Fibroblast of lung (primary cell): ENCODE measurements around the gene SPRYD3. TPM values are rescaled to one million over a fixed set of nuclear protein-coding genes. Genes with fewer than 3 reads are reported as not detected.
A peak's percentile ranks its signal among the peaks of the same experiment; 100 is the strongest.

Experiments
- DNase-seq, 2 donors: peaks; one replicate each; pipeline versions ENCODE4 v3.0.0 to v3.0.0-alpha.2; 2010; ENCODE audit warnings: low read depth in 2 of 2
- H2AFZ ChIP-seq: 2 replicates; pipeline ENCODE4 v1.5.1; 2012; ENCODE audit warnings: low read length, control low read depth, inconsistent platforms
- H3K27ac ChIP-seq: 2 replicates; pipeline ENCODE4 v1.5.1; 2011; ENCODE audit warnings: low read length, control low read depth; ENCODE audit not compliant: insufficient read depth
- H3K27me3 ChIP-seq: 2 replicates; pipeline ENCODE4 v1.5.1; 2011; ENCODE audit warnings: mild to moderate bottlenecking, low read length; ENCODE audit not compliant: control insufficient read depth, insufficient read depth
- H3K36me3 ChIP-seq: 2 replicates; pipeline ENCODE4 v1.5.1; 2011; ENCODE audit warnings: low read length; ENCODE audit not compliant: control insufficient read depth, insufficient read depth
- H3K4me1 ChIP-seq: 2 replicates; pipeline ENCODE4 v1.5.1; 2011; ENCODE audit warnings: low read length; ENCODE audit not compliant: control insufficient read depth, insufficient read depth; ENCODE audit errors: extremely low read depth
- H3K4me2 ChIP-seq: 2 replicates; pipeline ENCODE4 v1.5.1; 2011; ENCODE audit warnings: low read length, control low read depth; ENCODE audit not compliant: insufficient read depth; ENCODE audit errors: extremely low read depth
- H3K4me3 ChIP-seq, 4 experiments: fragments of 200-600 bp in 1 of 4; sonication (generic) in 1 of 4; replicated peaks in 1 of 4; 2 replicates each; pipeline ENCODE4 v1.5.1; 2011 to 2016; ENCODE audit warnings: low read length in 4 of 4, low read depth in 3 of 4, mild to moderate bottlenecking in 3 of 4, control low read depth in 2 of 4, inconsistent platforms in 1 of 4, mixed read lengths in 1 of 4; ENCODE audit not compliant: insufficient read depth in 1 of 4; ENCODE audit errors: control extremely low read depth in 1 of 4
- H3K79me2 ChIP-seq: 2 replicates; pipeline ENCODE4 v1.5.1; 2012; ENCODE audit warnings: mild to moderate bottlenecking, low read length, inconsistent platforms; ENCODE audit not compliant: control insufficient read depth, insufficient read depth
- H3K9ac ChIP-seq: 2 replicates; pipeline ENCODE4 v1.5.1; 2011; ENCODE audit warnings: mild to moderate bottlenecking, low read length, control low read depth; ENCODE audit not compliant: insufficient read depth
- H3K9me3 ChIP-seq: 2 replicates; pipeline ENCODE4 v1.5.1; 2012; ENCODE audit warnings: low read depth, low read length; ENCODE audit not compliant: control insufficient read depth, insufficient read depth
- H4K20me1 ChIP-seq: 2 replicates; pipeline ENCODE4 v1.5.1; 2011; ENCODE audit warnings: low read length; ENCODE audit not compliant: control insufficient read depth, insufficient read depth; ENCODE audit errors: extremely low read depth
- CTCF ChIP-seq, 2 donors: IDR thresholded peaks in 1 of 2; conservative IDR thresholded peaks in 1 of 2; 1 replicate in 1 of 2; 2 replicates in 1 of 2; pipeline ENCODE4 v1.5.1; 2011 to 2012; ENCODE audit warnings: low read length in 2 of 2, control low read depth in 1 of 2, inconsistent platforms in 1 of 2, low read depth in 1 of 2, mild to moderate bottlenecking in 1 of 2
- EZH2 ChIP-seq: IDR thresholded peaks from 2 replicates; pipeline ENCODE4 v1.5.1; 2012; ENCODE audit warnings: low read length, control low read depth, mild to moderate bottlenecking; ENCODE audit errors: missing control alignments
- polyA plus RNA-seq, 2 donors: library from polyadenylated mRNA; depleted of rRNA in 1 of 2; stranded (reverse) in 1 of 2; unstranded in 1 of 2; fragments of >200 nt; gene quantifications; 2 replicates each; pipeline ENCODE4 v1.2.1, GENCODE V29; 2011 to 2012; ENCODE audit warnings: missing spikeins in 1 of 2
- total RNA-seq: library from RNA; depleted of rRNA; stranded (reverse); fragments of >200 nt; gene quantifications from 2 replicates; pipeline ENCODE4 v1.2.1, GENCODE V29; 2014

The SPRYD3 gene
- total and polyA plus RNA-seq, 2 donors (not counting 1 experiment from before 2014, with no cell fraction given) = 18.2 to 23.3 TPM

GRCh38 chr12:53051881-53052412 is 27.2 kb downstream of the SPRYD3 start:
- Histone ChIP-seq H2AFZ (no peak overlapping the region), H3K27me3 (no peaks in the 10 kb centered on the region), H3K79me2 (peaks cover 25% of the 10 kb centered on the region), H3K36me3 (peaks cover 14% of the 10 kb centered on the region), H4K20me1 (no peaks in the 10 kb centered on the region), H3K27ac (peak overlapping the region; percentile 95), H3K4me2 (peak overlapping the region; percentile 97), H3K4me3 (peak overlapping the region; percentile 6 to 90 (median 55)), H3K9me3 (no peaks in the 10 kb centered on the region), H3K9ac (peak overlapping the region; percentile 26), H3K4me1 (peaks cover 37% of the 10 kb centered on the region)
- TF ChIP-seq EZH2 (no peak), CTCF (conservative IDR thresholded peaks at IDR 0.05 in 1 of 2, IDR thresholded peaks at IDR 0.05 in 1 of 2; ENCODE audit: low read depth in 1 of 2, low read length in 2 of 2) (no peak)
- DNase-seq = no peak

GRCh38 chr12:53051058-53051880 is 27.9 kb downstream of the SPRYD3 start:
- Histone ChIP-seq H3K9ac (peak overlapping the region; percentile 86), H3K27me3 (no peaks in the 10 kb centered on the region), H4K20me1 (no peaks in the 10 kb centered on the region), H3K36me3 (peaks cover 13% of the 10 kb centered on the region), H3K79me2 (peaks cover 25% of the 10 kb centered on the region), H3K4me2 (peak overlapping the region; percentile 97), H2AFZ (no peak overlapping the region), H3K9me3 (no peaks in the 10 kb centered on the region), H3K4me3 (peak overlapping the region; percentile 80 to 90 (median 84)), H3K4me1 (peaks cover 37% of the 10 kb centered on the region), H3K27ac (peak overlapping the region; percentile 95)
- no peak for TF ChIP-seq EZH2
- peak in 1 of 2 donors; percentile 21 for TF ChIP-seq CTCF (conservative IDR thresholded peaks at IDR 0.05 in 1 of 2, IDR thresholded peaks at IDR 0.05 in 1 of 2; ENCODE audit: low read depth in 1 of 2, low read length in 2 of 2)
- peak; percentile 55 to 76 for DNase-seq

- Histone ChIP-seq H3K27ac (peak overlapping the region; percentile 95), H2AFZ (no peak overlapping the region), H3K4me1 (peaks cover 42% of the 10 kb centered on the region), H3K27me3 (no peaks in the 10 kb centered on the region), H3K9ac (peak overlapping the region; percentile 86), H3K9me3 (no peaks in the 10 kb centered on the region), H3K36me3 (peaks cover 12% of the 10 kb centered on the region), H3K79me2 (peaks cover 27% of the 10 kb centered on the region), H4K20me1 (no peaks in the 10 kb centered on the region), H3K4me2 (peak overlapping the region; percentile 97), H3K4me3 (peak overlapping the region; percentile 80 to 90 (median 84))
- no peak for TF ChIP-seq CTCF (conservative IDR thresholded peaks at IDR 0.05 in 1 of 2, IDR thresholded peaks at IDR 0.05 in 1 of 2; ENCODE audit: low read depth in 1 of 2, low read length in 2 of 2)
- TF ChIP-seq EZH2 = no peak
- no peak for DNase-seq
Measured at GRCh38 chr12:53050426-53051057, 28.6 kb downstream of the SPRYD3 start.
